ENCODE data around the gene CNST.
"Not testable (repeated sequence)": the region's sequence is repeated elsewhere in the genome, so short reads cannot be mapped to it uniquely, and the experiment has no call there.

The CNST gene

DNA sequence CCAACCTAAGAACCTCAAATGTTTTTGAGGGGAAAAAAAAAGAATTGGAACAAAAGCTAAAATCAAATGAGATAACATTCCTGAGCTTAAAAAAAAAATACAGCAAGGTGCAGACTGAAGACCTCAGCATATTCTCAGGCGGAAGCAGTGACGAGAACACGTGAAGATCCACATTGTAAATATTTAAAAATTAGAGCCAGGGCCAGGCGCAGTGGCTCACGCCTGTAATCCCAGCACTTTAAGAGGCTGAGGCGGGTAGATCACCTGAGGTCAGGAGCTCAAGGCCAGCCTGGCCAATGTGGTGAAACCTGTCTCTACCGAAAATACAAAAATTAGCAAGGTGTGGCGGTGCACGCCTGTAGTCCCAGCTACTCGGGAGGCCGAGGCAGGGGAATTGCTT lies 15.9 kb upstream of the CNST start:
- no peak for TF ChIP-seq TAF1 (IDR thresholded peaks at IDR 0.05; ENCODE audit: low read depth, low read length)
- DNase-seq (ENCODE audit: insufficient read length, low spot score) = no peak
- no peak for FAIRE-seq

DNA sequence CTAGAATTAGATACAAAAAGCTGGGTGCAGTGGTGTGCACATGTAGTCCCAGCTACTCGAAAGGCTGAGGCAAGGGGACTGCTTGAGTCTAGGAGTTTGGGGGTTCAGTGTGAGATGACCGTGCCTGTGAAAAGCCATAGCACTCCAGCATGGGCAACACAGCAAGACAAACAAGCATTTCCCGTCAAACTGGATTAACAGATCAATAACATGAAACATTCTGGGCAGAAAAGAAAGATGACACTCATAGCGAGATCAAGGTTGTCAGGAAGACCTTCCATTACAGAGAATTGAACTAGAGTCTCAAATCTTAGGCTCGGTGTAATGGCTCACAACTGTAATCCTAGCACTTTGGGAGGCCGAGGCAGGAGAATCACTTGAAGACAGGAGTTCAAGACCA lies 14.1 kb upstream of the CNST start:
- DNase-seq (ENCODE audit: insufficient read length, low spot score) (no peak), FAIRE-seq (no peak)
- TF ChIP-seq POU2F2 (IDR thresholded peaks at IDR 0.05; ENCODE audit: low read depth, low read length) (no peak), POLR2AphosphoS5 (IDR thresholded peaks at IDR 0.05; ENCODE audit: low read depth, low read length) (no peak), PAX5 (IDR thresholded peaks at IDR 0.05; ENCODE audit: insufficient read depth, low read length, severe bottlenecking) (no peak), TAF1 (IDR thresholded peaks at IDR 0.05; ENCODE audit: low read depth, low read length) (no peak), POLR2A (IDR thresholded peaks at IDR 0.05; ENCODE audit: low read depth, low read length) (no peak), SPI1 (IDR thresholded peaks at IDR 0.05; ENCODE audit: low read depth, low read length) (no peak)

- FAIRE-seq (no peak), DNase-seq (ENCODE audit: insufficient read length, low spot score) (no peak)
- TF ChIP-seq SPI1 (IDR thresholded peaks at IDR 0.05; ENCODE audit: low read depth, low read length) = no peak
- TF ChIP-seq POU2F2 (IDR thresholded peaks at IDR 0.05; ENCODE audit: low read depth, low read length) = no peak
- TF ChIP-seq TAF1 (IDR thresholded peaks at IDR 0.05; ENCODE audit: low read depth, low read length) = no peak
- no peak for TF ChIP-seq POLR2AphosphoS5 (IDR thresholded peaks at IDR 0.05; ENCODE audit: low read depth, low read length)
Observed at GRCh38 chr1:246554201-246554600, 12.1 kb upstream of the CNST start.

- FAIRE-seq (no peak), DNase-seq (ENCODE audit: insufficient read length, low spot score) (no peak)
- no peak for TF ChIP-seq SPI1 (IDR thresholded peaks at IDR 0.05; ENCODE audit: low read depth, low read length)
- TF ChIP-seq PAX5 (IDR thresholded peaks at IDR 0.05; ENCODE audit: insufficient read depth, low read length, severe bottlenecking) = no peak
- TF ChIP-seq POLR2AphosphoS5 (IDR thresholded peaks at IDR 0.05; ENCODE audit: low read depth, low read length) = no peak
- no peak for TF ChIP-seq POU2F2 (IDR thresholded peaks at IDR 0.05; ENCODE audit: low read depth, low read length)
- TF ChIP-seq TAF1 (IDR thresholded peaks at IDR 0.05; ENCODE audit: low read depth, low read length) = no peak
- no peak for TF ChIP-seq POLR2A (IDR thresholded peaks at IDR 0.05; ENCODE audit: low read depth, low read length)
Observed at GRCh38 chr1:246558041-246558440, 8.2 kb upstream of the CNST start.

- TF ChIP-seq SPI1 (IDR thresholded peaks at IDR 0.05; ENCODE audit: low read depth, low read length) (no peak), POU2F2 (IDR thresholded peaks at IDR 0.05; ENCODE audit: low read depth, low read length) (no peak), POLR2AphosphoS5 (IDR thresholded peaks at IDR 0.05; ENCODE audit: low read depth, low read length) (no peak), TAF1 (IDR thresholded peaks at IDR 0.05; ENCODE audit: low read depth, low read length) (no peak), POLR2A (IDR thresholded peaks at IDR 0.05; ENCODE audit: low read depth, low read length) (no peak), PAX5 (IDR thresholded peaks at IDR 0.05; ENCODE audit: insufficient read depth, low read length, severe bottlenecking) (no peak)
- FAIRE-seq = no peak
- no peak for DNase-seq (ENCODE audit: insufficient read length, low spot score)
Observed at GRCh38 chr1:246559310-246559709, 6.9 kb upstream of the CNST start.

- FAIRE-seq; DNase-seq (ENCODE audit: insufficient read length, low spot score): not testable (repeated sequence)
Observed at GRCh38 chr1:246560833-246561232, 5.4 kb upstream of the CNST start.

- FAIRE-seq = no peak
- no peak for DNase-seq (ENCODE audit: insufficient read length, low spot score)
- TF ChIP-seq SPI1 (IDR thresholded peaks at IDR 0.05; ENCODE audit: low read depth, low read length) (no peak), POLR2AphosphoS5 (IDR thresholded peaks at IDR 0.05; ENCODE audit: low read depth, low read length) (no peak), TAF1 (IDR thresholded peaks at IDR 0.05; ENCODE audit: low read depth, low read length) (no peak), POU2F2 (IDR thresholded peaks at IDR 0.05; ENCODE audit: low read depth, low read length) (no peak), PAX5 (IDR thresholded peaks at IDR 0.05; ENCODE audit: insufficient read depth, low read length, severe bottlenecking) (no peak), POLR2A (IDR thresholded peaks at IDR 0.05; ENCODE audit: low read depth, low read length) (no peak)
Observed at GRCh38 chr1:246564839-246565750, 1.2 kb upstream of the CNST start.

DNA sequence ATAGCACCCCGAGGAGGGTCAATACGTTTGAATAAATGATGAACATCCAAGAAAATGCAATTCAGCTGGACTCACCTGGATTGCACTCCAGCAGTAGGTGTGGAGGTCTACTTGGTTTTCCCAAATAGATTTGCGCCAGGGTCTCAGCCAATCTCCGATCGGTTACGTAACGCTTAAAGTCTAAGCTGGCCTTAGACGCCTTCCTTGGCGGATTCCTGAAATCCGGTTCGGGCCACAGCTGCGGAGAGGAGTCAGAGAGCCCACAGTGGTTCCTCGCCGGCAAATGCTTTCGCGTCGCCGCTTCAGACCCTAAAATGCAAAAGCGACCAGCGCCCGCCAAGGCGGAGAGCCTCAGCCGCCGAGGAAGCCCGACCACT lies 517 bp upstream of the CNST start:
- DNase-seq (ENCODE audit: insufficient read length, low spot score) (no peak), FAIRE-seq (no peak)
- no peak for TF ChIP-seq POU2F2 (IDR thresholded peaks at IDR 0.05; ENCODE audit: low read depth, low read length)
- TF ChIP-seq TAF1 (IDR thresholded peaks at IDR 0.05; ENCODE audit: low read depth, low read length) = no peak
- TF ChIP-seq PAX5 (IDR thresholded peaks at IDR 0.05; ENCODE audit: insufficient read depth, low read length, severe bottlenecking) = no peak
- TF ChIP-seq POLR2AphosphoS5 (IDR thresholded peaks at IDR 0.05; ENCODE audit: low read depth, low read length) = no peak
- TF ChIP-seq POLR2A (IDR thresholded peaks at IDR 0.05; ENCODE audit: low read depth, low read length) = no peak
- TF ChIP-seq SPI1 (IDR thresholded peaks at IDR 0.05; ENCODE audit: low read depth, low read length) = no peak

- FAIRE-seq (no peak), DNase-seq (ENCODE audit: insufficient read length, low spot score) (no peak)
- TF ChIP-seq POLR2AphosphoS5 (IDR thresholded peaks at IDR 0.05; ENCODE audit: low read depth, low read length) (0 out of 2 replicates have a peak, but pooled peaks have one; percentile 10), POU2F2 (IDR thresholded peaks at IDR 0.05; ENCODE audit: low read depth, low read length) (no peak)
Observed at GRCh38 chr1:246566813-246567645, 773 bp downstream of the CNST start.

DNA sequence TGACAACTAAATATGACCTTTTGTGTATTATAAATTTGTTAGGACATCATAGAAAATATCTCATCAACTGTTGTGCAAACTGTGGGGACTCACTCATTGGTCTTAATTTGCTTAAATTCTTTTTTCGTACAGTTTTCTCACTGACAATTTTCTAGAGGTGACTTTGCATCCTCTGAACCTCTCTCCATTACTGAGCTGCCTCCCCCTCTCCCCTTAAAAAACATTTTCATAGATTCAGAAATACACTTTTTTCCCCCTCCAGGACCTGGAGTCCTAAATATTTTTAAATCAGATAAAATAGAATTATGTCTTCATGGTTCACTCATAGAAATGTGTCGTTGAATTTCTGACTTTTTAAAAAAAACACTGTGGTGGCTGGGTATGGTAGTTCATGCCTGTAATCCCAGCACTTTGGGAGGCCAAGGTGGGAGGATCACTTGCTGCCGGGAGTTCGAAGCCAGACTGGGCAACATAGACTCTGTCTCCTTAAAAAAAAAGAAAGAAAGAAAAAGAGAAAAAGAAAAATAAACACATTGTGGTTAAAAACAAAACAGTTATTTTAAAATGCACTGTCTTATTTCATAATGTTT lies 1.5 kb downstream of the CNST start:
- FAIRE-seq (no peak), DNase-seq (ENCODE audit: insufficient read length, low spot score) (no peak)
- TF ChIP-seq POU2F2 (IDR thresholded peaks at IDR 0.05; ENCODE audit: low read depth, low read length) (no peak), SPI1 (IDR thresholded peaks at IDR 0.05; ENCODE audit: low read depth, low read length) (no peak), POLR2AphosphoS5 (IDR thresholded peaks at IDR 0.05; ENCODE audit: low read depth, low read length) (no peak), PAX5 (IDR thresholded peaks at IDR 0.05; ENCODE audit: insufficient read depth, low read length, severe bottlenecking) (no peak), POLR2A (IDR thresholded peaks at IDR 0.05; ENCODE audit: low read depth, low read length) (no peak), TAF1 (IDR thresholded peaks at IDR 0.05; ENCODE audit: low read depth, low read length) (no peak)
